H1 (cell line): ENCODE results near the gene TUBGCP2. TPM values are rescaled to one million over a fixed set of nuclear protein-coding genes. Genes with fewer than 3 reads are reported as not detected.

Source experiments
- CBX8 ChIP-seq: fragments of 300-800, 300-1000 bp; sonication (generic); IDR thresholded peaks from 2 replicates; pipeline ENCODE4 v1.7.1; 2016; ENCODE audit warnings: low read depth, low read length, borderline replicate concordance
- CEBPB ChIP-seq: IDR thresholded peaks from 2 replicates; pipeline ENCODE4 v1.6.1; 2012; ENCODE audit warnings: low read depth, low read length
- EGR1 ChIP-seq: IDR thresholded peaks from 2 replicates; pipeline ENCODE4 v1.6.1; 2011; ENCODE audit warnings: low read depth, low read length, borderline replicate concordance
- JUND ChIP-seq: IDR thresholded peaks from 2 replicates; pipeline ENCODE4 v1.6.1; 2011; ENCODE audit warnings: mild to moderate bottlenecking, improper control_type of control experiment, low read length
- KDM1A ChIP-seq: fragments of 200-600, 300-600 bp; sonication (generic); IDR thresholded peaks from 2 replicates; pipeline ENCODE4 v1.7.1; 2016; ENCODE audit warnings: mild to moderate bottlenecking, low read length, borderline replicate concordance
- RBBP5 ChIP-seq: IDR thresholded peaks from 2 replicates; pipeline ENCODE4 v1.7.1; 2012; ENCODE audit warnings: low read depth, mild to moderate bottlenecking, inconsistent platforms, low read length, moderate library complexity, borderline replicate concordance
- TBP ChIP-seq: IDR thresholded peaks from 2 replicates; pipeline ENCODE4 v1.6.1; 2011; ENCODE audit warnings: low read depth, low read length, improper control_type of control experiment
- polyA plus RNA-seq, 7 experiments: library from polyadenylated mRNA; depleted of rRNA in 3 of 7; stranded (reverse) in 5 of 7; unstranded in 2 of 7; fragments of >200 nt in 5 of 7; fragments of 200-250 nt in 2 of 7; gene quantifications; 1 replicate in 5 of 7; 2 replicates in 1 of 7; 4 replicates in 1 of 7; pipeline versions ENCODE4 v1.2.1 to v1.2.3, GENCODE V29; 2011 to 2013; ENCODE audit warnings: missing spikeins in 2 of 7, mixed read lengths in 2 of 7
- total RNA-seq: library from RNA; stranded (reverse); fragmentation: NEBNext Ultra II Directional; extraction: Animal tissue kit (Norgen Biotek cat#: 25700); gene quantifications from 2 replicates; pipeline ENCODE4 v1.2.1, GENCODE V29; 2021
- TF ChIP-seq, protein P1 (sequence below): fragments of 300-600 bp; sonication (generic); IDR thresholded peaks from 2 replicates; pipeline ENCODE4 v1.7.1; 2012; ENCODE audit warnings: low read length, moderate library complexity, mild to moderate bottlenecking, inconsistent platforms; ENCODE audit not compliant: insufficient replicate concordance
- TF ChIP-seq, protein P2 (sequence below), 3 experiments: IDR thresholded peaks; 1 replicate in 2 of 3; 2 replicates in 1 of 3; pipeline versions ENCODE4 v1.5.1 to v1.6.1; 2011; ENCODE audit warnings: low read length in 3 of 3, mild to moderate bottlenecking in 3 of 3, inconsistent platforms in 2 of 3, low read depth in 1 of 3, moderate library complexity in 1 of 3; ENCODE audit not compliant: insufficient read depth in 1 of 3; ENCODE audit errors: control extremely low read depth in 1 of 3

TUBGCP2 gene
- total and polyA plus RNA-seq, 2 of the 8 experiments (the other 6 are each of a cell fraction or from before 2014, with no cell fraction given) = 34.9 to 51.9 TPM

- TF ChIP-seq, protein P1, sequence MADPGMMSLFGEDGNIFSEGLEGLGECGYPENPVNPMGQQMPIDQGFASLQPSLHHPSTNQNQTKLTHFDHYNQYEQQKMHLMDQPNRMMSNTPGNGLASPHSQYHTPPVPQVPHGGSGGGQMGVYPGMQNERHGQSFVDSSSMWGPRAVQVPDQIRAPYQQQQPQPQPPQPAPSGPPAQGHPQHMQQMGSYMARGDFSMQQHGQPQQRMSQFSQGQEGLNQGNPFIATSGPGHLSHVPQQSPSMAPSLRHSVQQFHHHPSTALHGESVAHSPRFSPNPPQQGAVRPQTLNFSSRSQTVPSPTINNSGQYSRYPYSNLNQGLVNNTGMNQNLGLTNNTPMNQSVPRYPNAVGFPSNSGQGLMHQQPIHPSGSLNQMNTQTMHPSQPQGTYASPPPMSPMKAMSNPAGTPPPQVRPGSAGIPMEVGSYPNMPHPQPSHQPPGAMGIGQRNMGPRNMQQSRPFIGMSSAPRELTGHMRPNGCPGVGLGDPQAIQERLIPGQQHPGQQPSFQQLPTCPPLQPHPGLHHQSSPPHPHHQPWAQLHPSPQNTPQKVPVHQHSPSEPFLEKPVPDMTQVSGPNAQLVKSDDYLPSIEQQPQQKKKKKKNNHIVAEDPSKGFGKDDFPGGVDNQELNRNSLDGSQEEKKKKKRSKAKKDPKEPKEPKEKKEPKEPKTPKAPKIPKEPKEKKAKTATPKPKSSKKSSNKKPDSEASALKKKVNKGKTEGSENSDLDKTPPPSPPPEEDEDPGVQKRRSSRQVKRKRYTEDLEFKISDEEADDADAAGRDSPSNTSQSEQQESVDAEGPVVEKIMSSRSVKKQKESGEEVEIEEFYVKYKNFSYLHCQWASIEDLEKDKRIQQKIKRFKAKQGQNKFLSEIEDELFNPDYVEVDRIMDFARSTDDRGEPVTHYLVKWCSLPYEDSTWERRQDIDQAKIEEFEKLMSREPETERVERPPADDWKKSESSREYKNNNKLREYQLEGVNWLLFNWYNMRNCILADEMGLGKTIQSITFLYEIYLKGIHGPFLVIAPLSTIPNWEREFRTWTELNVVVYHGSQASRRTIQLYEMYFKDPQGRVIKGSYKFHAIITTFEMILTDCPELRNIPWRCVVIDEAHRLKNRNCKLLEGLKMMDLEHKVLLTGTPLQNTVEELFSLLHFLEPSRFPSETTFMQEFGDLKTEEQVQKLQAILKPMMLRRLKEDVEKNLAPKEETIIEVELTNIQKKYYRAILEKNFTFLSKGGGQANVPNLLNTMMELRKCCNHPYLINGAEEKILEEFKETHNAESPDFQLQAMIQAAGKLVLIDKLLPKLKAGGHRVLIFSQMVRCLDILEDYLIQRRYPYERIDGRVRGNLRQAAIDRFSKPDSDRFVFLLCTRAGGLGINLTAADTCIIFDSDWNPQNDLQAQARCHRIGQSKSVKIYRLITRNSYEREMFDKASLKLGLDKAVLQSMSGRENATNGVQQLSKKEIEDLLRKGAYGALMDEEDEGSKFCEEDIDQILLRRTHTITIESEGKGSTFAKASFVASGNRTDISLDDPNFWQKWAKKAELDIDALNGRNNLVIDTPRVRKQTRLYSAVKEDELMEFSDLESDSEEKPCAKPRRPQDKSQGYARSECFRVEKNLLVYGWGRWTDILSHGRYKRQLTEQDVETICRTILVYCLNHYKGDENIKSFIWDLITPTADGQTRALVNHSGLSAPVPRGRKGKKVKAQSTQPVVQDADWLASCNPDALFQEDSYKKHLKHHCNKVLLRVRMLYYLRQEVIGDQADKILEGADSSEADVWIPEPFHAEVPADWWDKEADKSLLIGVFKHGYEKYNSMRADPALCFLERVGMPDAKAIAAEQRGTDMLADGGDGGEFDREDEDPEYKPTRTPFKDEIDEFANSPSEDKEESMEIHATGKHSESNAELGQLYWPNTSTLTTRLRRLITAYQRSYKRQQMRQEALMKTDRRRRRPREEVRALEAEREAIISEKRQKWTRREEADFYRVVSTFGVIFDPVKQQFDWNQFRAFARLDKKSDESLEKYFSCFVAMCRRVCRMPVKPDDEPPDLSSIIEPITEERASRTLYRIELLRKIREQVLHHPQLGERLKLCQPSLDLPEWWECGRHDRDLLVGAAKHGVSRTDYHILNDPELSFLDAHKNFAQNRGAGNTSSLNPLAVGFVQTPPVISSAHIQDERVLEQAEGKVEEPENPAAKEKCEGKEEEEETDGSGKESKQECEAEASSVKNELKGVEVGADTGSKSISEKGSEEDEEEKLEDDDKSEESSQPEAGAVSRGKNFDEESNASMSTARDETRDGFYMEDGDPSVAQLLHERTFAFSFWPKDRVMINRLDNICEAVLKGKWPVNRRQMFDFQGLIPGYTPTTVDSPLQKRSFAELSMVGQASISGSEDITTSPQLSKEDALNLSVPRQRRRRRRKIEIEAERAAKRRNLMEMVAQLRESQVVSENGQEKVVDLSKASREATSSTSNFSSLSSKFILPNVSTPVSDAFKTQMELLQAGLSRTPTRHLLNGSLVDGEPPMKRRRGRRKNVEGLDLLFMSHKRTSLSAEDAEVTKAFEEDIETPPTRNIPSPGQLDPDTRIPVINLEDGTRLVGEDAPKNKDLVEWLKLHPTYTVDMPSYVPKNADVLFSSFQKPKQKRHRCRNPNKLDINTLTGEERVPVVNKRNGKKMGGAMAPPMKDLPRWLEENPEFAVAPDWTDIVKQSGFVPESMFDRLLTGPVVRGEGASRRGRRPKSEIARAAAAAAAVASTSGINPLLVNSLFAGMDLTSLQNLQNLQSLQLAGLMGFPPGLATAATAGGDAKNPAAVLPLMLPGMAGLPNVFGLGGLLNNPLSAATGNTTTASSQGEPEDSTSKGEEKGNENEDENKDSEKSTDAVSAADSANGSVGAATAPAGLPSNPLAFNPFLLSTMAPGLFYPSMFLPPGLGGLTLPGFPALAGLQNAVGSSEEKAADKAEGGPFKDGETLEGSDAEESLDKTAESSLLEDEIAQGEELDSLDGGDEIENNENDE = no peak
- TF ChIP-seq RBBP5 (no peak), JUND (no peak), CBX8 (no peak), CEBPB (no peak), EGR1 (no peak), TBP (no peak), KDM1A (no peak)
- TF ChIP-seq, protein P2, sequence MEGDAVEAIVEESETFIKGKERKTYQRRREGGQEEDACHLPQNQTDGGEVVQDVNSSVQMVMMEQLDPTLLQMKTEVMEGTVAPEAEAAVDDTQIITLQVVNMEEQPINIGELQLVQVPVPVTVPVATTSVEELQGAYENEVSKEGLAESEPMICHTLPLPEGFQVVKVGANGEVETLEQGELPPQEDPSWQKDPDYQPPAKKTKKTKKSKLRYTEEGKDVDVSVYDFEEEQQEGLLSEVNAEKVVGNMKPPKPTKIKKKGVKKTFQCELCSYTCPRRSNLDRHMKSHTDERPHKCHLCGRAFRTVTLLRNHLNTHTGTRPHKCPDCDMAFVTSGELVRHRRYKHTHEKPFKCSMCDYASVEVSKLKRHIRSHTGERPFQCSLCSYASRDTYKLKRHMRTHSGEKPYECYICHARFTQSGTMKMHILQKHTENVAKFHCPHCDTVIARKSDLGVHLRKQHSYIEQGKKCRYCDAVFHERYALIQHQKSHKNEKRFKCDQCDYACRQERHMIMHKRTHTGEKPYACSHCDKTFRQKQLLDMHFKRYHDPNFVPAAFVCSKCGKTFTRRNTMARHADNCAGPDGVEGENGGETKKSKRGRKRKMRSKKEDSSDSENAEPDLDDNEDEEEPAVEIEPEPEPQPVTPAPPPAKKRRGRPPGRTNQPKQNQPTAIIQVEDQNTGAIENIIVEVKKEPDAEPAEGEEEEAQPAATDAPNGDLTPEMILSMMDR (IDR thresholded peaks at IDR 0.05; ENCODE audit: control extremely low read depth in 1 of 3, insufficient read depth in 1 of 3, low read depth in 1 of 3, low read length in 3 of 3) = no peak
Measured at GRCh38 chr10:133263674-133264073, 45.0 kb downstream of the TUBGCP2 start (continued).
